Neural cell (in vitro differentiated cells): ENCODE data around the gene DYNLT4. TPM values are rescaled to one million over a fixed set of nuclear protein-coding genes. Genes with fewer than 3 reads are reported as not detected.
"Not testable (repeated sequence)": the region's sequence is repeated elsewhere in the genome, so short reads cannot be mapped to it uniquely, and the experiment has no call there.

ENCODE experiments used
- H2AFZ ChIP-seq: fragments of 200-600, 300-800 bp; sonication (generic), shearing (Covaris generic); 2 replicates; pipeline ENCODE4 v1.6.0; 2014; ENCODE audit warnings: low read depth, mild to moderate bottlenecking, antibody characterized with exemption, low read length, moderate library complexity
- H3F3A ChIP-seq: fragments of 200-600 bp; shearing (Covaris generic); 2 replicates; pipeline ENCODE4 v1.6.1; 2016; ENCODE audit warnings: mild to moderate bottlenecking, moderate library complexity, mixed read lengths, antibody characterized with exemption, low read length; ENCODE audit not compliant: insufficient read depth, poor library complexity, severe bottlenecking
- H3K27ac ChIP-seq: fragments of 200-600, 300-800 bp; sonication (generic), shearing (Covaris generic); 2 replicates; pipeline ENCODE4 v1.5.1; 2014; ENCODE audit warnings: mild to moderate bottlenecking, low read length, moderate library complexity
- H3K27me3 ChIP-seq: fragments of 300-800, 200-600 bp; sonication (generic), shearing (Covaris generic); 2 replicates; pipeline ENCODE4 v1.6.0; 2014; ENCODE audit warnings: mild to moderate bottlenecking, low read depth, low read length, moderate library complexity; ENCODE audit not compliant: insufficient read depth
- H3K36me3 ChIP-seq: fragments of 300-800, 200-600 bp; sonication (generic), shearing (Covaris generic); 2 replicates; pipeline ENCODE4 v1.5.1; 2014; ENCODE audit warnings: mild to moderate bottlenecking, antibody characterized with exemption, low read length, moderate library complexity; ENCODE audit not compliant: insufficient read depth
- H3K4me2 ChIP-seq: fragments of 300-800, 200-600 bp; sonication (generic), shearing (Covaris generic); 2 replicates; pipeline ENCODE4 v1.6.0; 2014; ENCODE audit warnings: mild to moderate bottlenecking, low read length
- H3K4me3 ChIP-seq: fragments of 300-800, 200-600 bp; sonication (generic), shearing (Covaris generic); 2 replicates; pipeline ENCODE4 v1.5.1; 2014; ENCODE audit warnings: mild to moderate bottlenecking, low read length, moderate library complexity
- H3K79me2 ChIP-seq: fragments of 200-600 bp; shearing (Covaris generic); replicated peaks from 2 replicates; pipeline ENCODE4 v1.6.0; 2014; ENCODE audit warnings: mild to moderate bottlenecking, low read length, moderate library complexity; ENCODE audit not compliant: insufficient read depth
- H3K9ac ChIP-seq: fragments of 300-800, 200-600 bp; sonication (generic), shearing (Covaris generic); 2 replicates; pipeline ENCODE4 v1.6.1; 2016; ENCODE audit warnings: mild to moderate bottlenecking, low read length, mixed read lengths
- H3K9me2 ChIP-seq: fragments of 200-600 bp; shearing (Covaris generic); 2 replicates; pipeline ENCODE4 v1.6.1; 2016; ENCODE audit warnings: mild to moderate bottlenecking, low read length, mixed read lengths; ENCODE audit not compliant: insufficient read depth
- H3K9me3 ChIP-seq: fragments of 200-600, 300-800 bp; sonication (generic), shearing (Covaris generic); 2 replicates; pipeline ENCODE4 v1.6.1; 2016; ENCODE audit warnings: mild to moderate bottlenecking, mixed run types, low read length, moderate library complexity, mixed read lengths
- H4K20me1 ChIP-seq: fragments of 200-600 bp; shearing (Covaris generic); 2 replicates; pipeline ENCODE4 v1.6.1; 2016; ENCODE audit warnings: mild to moderate bottlenecking, mixed run types; ENCODE audit not compliant: insufficient read depth
- EP300 ChIP-seq: fragments of 450-650 bp; conservative IDR thresholded peaks from 2 replicates; pipeline ENCODE4 v1.6.1; 2014; ENCODE audit warnings: antibody characterized with exemption, mild to moderate bottlenecking, moderate library complexity; ENCODE audit not compliant: poor library complexity, severe bottlenecking
- EZH2 ChIP-seq: fragments of 200-600, 300-800 bp; shearing (Covaris generic), sonication (generic); IDR thresholded peaks from 2 replicates; pipeline ENCODE4 v1.6.1; 2014; ENCODE audit warnings: antibody characterized with exemption, low read length, borderline replicate concordance, mild to moderate bottlenecking; ENCODE audit not compliant: insufficient read depth, poor library complexity, severe bottlenecking
- MXI1 ChIP-seq: fragments of 450-650 bp; conservative IDR thresholded peaks from 2 replicates; pipeline ENCODE4 v1.6.1; 2014; ENCODE audit warnings: antibody characterized with exemption, mild to moderate bottlenecking; ENCODE audit not compliant: poor library complexity, severe bottlenecking
- POLR2AphosphoS5 ChIP-seq: IDR thresholded peaks from 2 replicates; pipeline ENCODE4 v1.6.1; 2012
- RAD21 ChIP-seq: fragments of 450-650 bp; conservative IDR thresholded peaks from 2 replicates; pipeline ENCODE4 v1.6.1; 2014; ENCODE audit warnings: antibody characterized with exemption, mild to moderate bottlenecking, moderate library complexity
- SMC3 ChIP-seq: fragments of 450-650 bp; conservative IDR thresholded peaks from 2 replicates; pipeline ENCODE4 v1.6.1; 2014; ENCODE audit warnings: antibody characterized with exemption, mild to moderate bottlenecking, moderate library complexity; ENCODE audit not compliant: poor library complexity
- TAF1 ChIP-seq: IDR thresholded peaks from 2 replicates; pipeline ENCODE4 v1.6.1; 2012; ENCODE audit warnings: low read depth
- polyA plus RNA-seq: library from polyadenylated mRNA; depleted of rRNA; stranded (reverse); fragments of >200 nt; gene quantifications from 2 replicates; pipeline ENCODE4 v1.2.3, GENCODE V29; 2014
- TF ChIP-seq, protein P1 (sequence below): fragments of 450-650 bp; IDR thresholded peaks from 2 replicates; pipeline ENCODE4 v1.5.1; 2014; ENCODE audit warnings: antibody characterized with exemption, mild to moderate bottlenecking, moderate library complexity; ENCODE audit not compliant: poor library complexity, severe bottlenecking
- TF ChIP-seq, protein P2 (sequence below): IDR thresholded peaks from 2 replicates; pipeline ENCODE4 v1.6.1; 2012; ENCODE audit warnings: borderline replicate concordance

Gene DYNLT4
- polyA plus RNA-seq, 1 donor from 2014 or later = not detected

DNA sequence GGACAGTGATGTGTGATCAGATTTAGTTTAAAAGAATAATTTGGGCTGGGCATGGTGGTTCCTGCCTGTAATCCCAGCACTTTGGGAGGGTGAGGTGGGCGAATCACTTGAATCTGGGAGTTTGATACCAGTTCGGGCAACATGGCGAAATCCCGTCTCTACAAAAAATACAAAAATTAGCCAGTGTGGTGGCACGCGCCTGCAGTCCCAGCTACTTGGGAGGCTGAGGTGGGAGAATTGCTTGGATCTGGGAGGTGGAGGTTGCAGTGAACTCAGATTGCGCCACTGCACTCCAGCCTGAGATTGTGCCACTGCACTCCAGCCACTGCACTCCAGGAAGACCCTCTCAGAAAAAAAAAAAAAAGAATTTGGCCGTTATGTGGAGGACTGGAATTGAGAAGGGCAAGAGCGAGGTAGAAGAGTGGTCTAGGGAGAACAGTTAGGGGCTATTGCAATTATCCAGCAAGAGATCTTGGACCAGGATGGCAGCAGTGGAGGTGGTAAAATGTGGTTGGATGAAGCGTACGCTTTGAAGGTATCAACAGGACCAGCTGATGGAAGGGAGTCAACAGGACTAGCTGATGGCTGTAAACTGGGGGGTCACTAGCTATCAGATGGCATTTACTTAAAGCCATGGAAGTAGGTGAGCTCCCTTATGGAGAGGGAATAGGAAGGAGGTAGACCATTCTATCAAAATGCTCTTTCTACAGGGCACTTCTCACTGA, 10.8 kb upstream of the DYNLT4 start:
- Histone ChIP-seq H3F3A (no peaks in the 10 kb centered on the region), H3K27me3 (peaks cover 15% of the 10 kb centered on the region), H3K79me2 (no peaks in the 10 kb centered on the region), H3K9me3 (peaks cover 2% of the 10 kb centered on the region), H3K27ac (no peak overlapping the region), H3K36me3 (no peaks in the 10 kb centered on the region), H3K9me2 (no peaks in the 10 kb centered on the region), H4K20me1 (no peaks in the 10 kb centered on the region), H3K4me3 (no peak overlapping the region), H3K4me2 (no peak overlapping the region), H3K9ac (no peak overlapping the region), H2AFZ (no peak overlapping the region)
- no peak for TF ChIP-seq MXI1
- TF ChIP-seq, protein P1, sequence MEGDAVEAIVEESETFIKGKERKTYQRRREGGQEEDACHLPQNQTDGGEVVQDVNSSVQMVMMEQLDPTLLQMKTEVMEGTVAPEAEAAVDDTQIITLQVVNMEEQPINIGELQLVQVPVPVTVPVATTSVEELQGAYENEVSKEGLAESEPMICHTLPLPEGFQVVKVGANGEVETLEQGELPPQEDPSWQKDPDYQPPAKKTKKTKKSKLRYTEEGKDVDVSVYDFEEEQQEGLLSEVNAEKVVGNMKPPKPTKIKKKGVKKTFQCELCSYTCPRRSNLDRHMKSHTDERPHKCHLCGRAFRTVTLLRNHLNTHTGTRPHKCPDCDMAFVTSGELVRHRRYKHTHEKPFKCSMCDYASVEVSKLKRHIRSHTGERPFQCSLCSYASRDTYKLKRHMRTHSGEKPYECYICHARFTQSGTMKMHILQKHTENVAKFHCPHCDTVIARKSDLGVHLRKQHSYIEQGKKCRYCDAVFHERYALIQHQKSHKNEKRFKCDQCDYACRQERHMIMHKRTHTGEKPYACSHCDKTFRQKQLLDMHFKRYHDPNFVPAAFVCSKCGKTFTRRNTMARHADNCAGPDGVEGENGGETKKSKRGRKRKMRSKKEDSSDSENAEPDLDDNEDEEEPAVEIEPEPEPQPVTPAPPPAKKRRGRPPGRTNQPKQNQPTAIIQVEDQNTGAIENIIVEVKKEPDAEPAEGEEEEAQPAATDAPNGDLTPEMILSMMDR = no peak
- TF ChIP-seq, protein P2, sequence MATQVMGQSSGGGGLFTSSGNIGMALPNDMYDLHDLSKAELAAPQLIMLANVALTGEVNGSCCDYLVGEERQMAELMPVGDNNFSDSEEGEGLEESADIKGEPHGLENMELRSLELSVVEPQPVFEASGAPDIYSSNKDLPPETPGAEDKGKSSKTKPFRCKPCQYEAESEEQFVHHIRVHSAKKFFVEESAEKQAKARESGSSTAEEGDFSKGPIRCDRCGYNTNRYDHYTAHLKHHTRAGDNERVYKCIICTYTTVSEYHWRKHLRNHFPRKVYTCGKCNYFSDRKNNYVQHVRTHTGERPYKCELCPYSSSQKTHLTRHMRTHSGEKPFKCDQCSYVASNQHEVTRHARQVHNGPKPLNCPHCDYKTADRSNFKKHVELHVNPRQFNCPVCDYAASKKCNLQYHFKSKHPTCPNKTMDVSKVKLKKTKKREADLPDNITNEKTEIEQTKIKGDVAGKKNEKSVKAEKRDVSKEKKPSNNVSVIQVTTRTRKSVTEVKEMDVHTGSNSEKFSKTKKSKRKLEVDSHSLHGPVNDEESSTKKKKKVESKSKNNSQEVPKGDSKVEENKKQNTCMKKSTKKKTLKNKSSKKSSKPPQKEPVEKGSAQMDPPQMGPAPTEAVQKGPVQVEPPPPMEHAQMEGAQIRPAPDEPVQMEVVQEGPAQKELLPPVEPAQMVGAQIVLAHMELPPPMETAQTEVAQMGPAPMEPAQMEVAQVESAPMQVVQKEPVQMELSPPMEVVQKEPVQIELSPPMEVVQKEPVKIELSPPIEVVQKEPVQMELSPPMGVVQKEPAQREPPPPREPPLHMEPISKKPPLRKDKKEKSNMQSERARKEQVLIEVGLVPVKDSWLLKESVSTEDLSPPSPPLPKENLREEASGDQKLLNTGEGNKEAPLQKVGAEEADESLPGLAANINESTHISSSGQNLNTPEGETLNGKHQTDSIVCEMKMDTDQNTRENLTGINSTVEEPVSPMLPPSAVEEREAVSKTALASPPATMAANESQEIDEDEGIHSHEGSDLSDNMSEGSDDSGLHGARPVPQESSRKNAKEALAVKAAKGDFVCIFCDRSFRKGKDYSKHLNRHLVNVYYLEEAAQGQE = no peak
- TF ChIP-seq POLR2AphosphoS5 = no peak
- TF ChIP-seq SMC3 = no peak
- no peak for TF ChIP-seq EZH2
- TF ChIP-seq TAF1 = no peak
- no peak for TF ChIP-seq RAD21
- no peak for TF ChIP-seq EP300

DNA sequence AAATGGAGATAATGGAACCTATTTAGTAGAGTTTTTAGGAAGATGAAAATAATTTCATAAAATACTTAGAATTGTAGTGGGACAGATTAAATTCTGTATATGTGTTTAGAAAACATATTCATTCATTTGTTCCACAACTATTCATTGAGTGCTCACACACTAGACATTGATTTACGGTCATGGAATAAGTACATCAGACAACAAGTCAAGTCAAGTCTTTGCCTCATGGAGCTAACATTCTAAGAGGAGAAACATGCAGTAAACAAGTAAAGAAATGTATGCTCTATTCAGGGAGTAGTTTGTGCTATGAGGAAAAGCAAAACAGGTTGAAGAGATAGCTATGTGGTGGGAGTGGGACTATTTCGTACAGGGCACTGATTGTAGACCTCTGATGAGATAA, 10.2 kb upstream of the DYNLT4 start:
- no peak for TF ChIP-seq TAF1
- TF ChIP-seq, protein P1 = no peak
- TF ChIP-seq SMC3 = no peak
- TF ChIP-seq, protein P2 = no peak
- no peak for TF ChIP-seq MXI1
- TF ChIP-seq EP300 = no peak
- TF ChIP-seq POLR2AphosphoS5 = no peak
- TF ChIP-seq RAD21 = no peak
- TF ChIP-seq EZH2 = no peak
- Histone ChIP-seq H3K9me2 (no peaks in the 10 kb centered on the region), H3K9ac (no peak overlapping the region), H2AFZ (no peak overlapping the region), H3K36me3 (no peaks in the 10 kb centered on the region), H3K4me2 (no peak overlapping the region), H3K9me3 (peaks cover 2% of the 10 kb centered on the region), H3K27me3 (peaks cover 15% of the 10 kb centered on the region), H3K79me2 (no peaks in the 10 kb centered on the region), H3K4me3 (no peak overlapping the region), H4K20me1 (no peaks in the 10 kb centered on the region), H3F3A (no peaks in the 10 kb centered on the region), H3K27ac (no peak overlapping the region)

DNA sequence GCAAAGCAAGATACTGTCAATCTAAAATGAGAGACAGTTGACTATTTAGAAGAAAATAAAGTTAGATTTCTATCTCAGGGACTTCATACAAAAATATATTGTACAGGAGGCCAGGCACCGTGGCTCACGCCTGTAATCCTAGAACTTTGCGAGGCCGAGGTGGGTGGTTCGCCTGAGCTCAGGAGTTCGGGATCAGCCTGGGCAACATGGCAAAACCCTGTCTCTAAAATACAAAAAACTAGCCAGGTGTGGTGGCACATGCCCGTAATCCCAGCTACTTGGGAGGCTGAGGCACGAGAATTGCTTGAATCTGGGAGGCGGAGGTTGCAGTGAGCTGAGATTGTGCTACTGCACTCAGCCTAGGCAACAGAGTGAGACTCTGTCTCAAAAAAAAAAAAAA, 8.8 kb upstream of the DYNLT4 start:
- not testable (repeated sequence) for H3K4me2 ChIP-seq, H2AFZ ChIP-seq, H3K27ac ChIP-seq, H4K20me1 ChIP-seq, H3K36me3 ChIP-seq, H3K79me2 ChIP-seq, H3K9me2 ChIP-seq, H3K9me3 ChIP-seq, H3F3A ChIP-seq, H3K4me3 ChIP-seq, H3K9ac ChIP-seq
- peaks cover 15% of the 10 kb centered on the region for H3K27me3 ChIP-seq
